Dedifferentiated amniotic fluid mesenchymal stem cell (primary cell): Measurements from ENCODE around the gene DZIP1.

Experiments used
- DNase-seq: peaks from one replicate; pipeline ENCODE4 v3.0.0-alpha.2; 2016; ENCODE audit errors: extremely low spot score

Gene DZIP1

DNA sequence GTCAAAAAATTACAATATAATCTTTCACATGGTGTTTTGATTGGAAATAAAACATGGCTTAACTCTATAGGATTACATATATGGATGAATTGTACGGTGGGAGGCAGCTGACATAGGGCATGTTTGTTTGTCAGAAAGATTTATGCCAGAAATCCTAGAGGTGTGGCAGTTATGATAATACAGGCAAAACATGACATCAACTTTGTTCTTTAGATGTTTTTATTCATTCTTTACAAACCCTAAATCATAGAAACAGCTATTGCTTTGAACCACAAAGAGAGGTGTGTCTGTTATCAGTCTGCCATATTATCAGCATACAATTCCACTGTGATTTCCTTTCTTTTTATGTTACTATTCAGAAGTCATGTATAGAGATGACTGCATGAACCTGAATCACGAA, 100.2 kb downstream of the DZIP1 start:
- DNase-seq = no peak

DNA sequence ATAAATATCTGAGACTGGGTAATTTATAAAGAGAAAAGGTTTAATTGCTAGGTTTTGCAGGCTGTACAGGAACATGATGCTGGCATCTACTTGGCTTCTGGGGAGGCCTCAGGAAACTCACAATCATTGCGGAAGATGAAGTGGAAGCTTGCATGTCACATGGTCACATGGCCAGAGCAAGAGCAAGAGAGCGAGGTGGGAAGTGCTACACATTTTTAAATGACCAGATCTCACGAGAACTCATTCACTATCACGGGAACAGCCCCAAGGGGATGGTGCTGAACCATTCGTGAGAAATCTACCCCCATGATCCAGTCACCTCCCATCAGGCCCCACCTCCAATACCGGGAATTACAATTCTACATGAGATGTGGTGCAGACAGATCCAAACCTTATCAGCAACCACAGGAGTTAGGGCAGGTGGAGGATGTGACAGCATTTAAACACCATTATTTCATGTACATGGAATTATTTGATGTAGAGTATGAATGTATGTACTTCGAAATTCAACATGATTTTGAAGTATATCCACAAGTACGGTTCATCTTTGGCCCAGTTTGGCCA, 102.5 kb downstream of the DZIP1 start:
- DNase-seq = no peak

GRCh38 chr13:95541308-95541707, 103.2 kb downstream of the DZIP1 start:
- no peak for DNase-seq

DNA sequence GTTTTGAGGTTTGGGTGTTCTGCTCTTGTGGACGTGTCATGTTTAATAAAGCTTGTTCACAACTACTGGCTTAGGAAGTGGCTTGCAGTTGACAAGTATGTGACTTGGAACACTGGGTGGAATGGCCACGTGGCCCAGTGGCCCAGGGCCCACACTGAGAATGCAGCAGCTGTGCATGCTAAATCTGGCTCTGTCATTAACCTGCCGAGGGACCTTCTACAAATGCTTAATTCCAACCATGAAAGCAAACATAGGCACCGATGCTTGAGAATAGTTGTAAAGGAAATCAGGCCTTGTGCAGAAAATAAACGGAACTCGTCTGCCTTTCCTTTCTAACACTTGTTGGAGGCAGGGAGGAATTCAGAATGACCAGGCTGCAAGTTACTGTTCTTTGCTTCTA, 103.6 kb downstream of the DZIP1 start:
- no peak for DNase-seq

- DNase-seq = peak; percentile 34
These were observed 107.8 kb downstream of the DZIP1 start for GRCh38 chr13:95536632-95537241.

GRCh38 chr13:95535243-95535642, 109.3 kb downstream of the DZIP1 start:
- DNase-seq = no peak

DNA sequence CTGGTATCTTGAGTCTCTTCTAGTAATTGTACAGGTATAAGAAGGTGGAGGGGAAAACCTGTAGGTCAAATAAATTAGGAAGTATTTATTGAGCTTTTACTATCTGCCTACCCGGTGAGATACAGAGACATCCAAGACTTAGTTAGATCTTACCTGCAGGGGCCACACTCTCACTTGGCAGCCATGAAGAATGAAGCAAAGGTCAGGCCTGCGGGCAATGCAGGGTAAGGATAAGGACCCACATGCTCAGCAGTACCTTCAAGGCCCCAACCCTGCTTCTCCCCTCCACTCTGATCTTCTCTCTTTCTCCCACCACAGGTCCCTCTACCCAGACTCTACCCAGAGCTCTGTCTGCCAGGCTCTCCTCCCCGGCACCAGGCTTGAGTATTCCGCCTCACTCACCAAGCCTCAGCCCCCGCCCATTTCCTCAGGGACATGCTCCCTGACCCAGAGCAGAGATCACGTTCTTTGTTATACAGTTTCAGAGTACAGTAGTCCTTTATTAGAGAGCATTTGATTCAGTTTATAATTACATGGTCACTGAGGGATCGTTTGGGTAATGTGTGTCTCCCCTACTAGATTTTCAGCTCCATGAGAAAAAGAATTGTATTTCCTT, 110.9 kb downstream of the DZIP1 start:
- DNase-seq = no peak

DNA sequence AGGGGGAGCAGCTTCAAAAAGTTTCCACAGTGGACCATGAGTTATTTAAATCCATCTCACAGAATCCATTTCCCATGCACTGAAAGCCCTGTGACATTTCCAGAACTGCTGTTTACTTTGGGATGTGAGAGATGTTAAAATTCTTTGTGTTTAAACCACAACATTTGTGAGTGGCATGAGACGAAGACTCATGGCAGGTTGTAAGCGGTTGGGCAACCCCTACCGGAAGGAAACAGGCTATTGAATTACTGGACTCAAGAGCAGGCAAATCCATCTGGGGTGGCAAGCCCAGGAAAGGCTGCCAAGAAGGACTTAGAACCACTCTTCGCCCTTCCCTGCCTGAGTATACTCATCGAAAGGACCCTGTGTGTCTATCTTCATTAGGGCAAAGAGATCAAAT, 114.3 kb downstream of the DZIP1 start:
- DNase-seq = peak; percentile 31
